GM12878 (cell line): ENCODE measurements around the gene MRM3.

Experiments used
- CHD2 ChIP-seq: IDR thresholded peaks from 2 replicates; pipeline ENCODE4 v1.6.1; 2011; ENCODE audit warnings: low read depth, low read length, improper control_type of control experiment, borderline replicate concordance
- EP300 ChIP-seq, 2 experiments: fragments of 150-350 bp in 1 of 2; IDR thresholded peaks; 2 replicates each; pipeline ENCODE4 v1.6.1; 2011 to 2012; ENCODE audit warnings: low read depth in 2 of 2, low read length in 2 of 2, borderline replicate concordance in 1 of 2, improper control_type of control experiment in 1 of 2, inconsistent platforms in 1 of 2; ENCODE audit not compliant: control insufficient read depth in 1 of 2
- ESRRA ChIP-seq: IDR thresholded peaks from 2 replicates; pipeline ENCODE4 v1.6.1; 2012; ENCODE audit warnings: mild to moderate bottlenecking, low read length, improper control_type of control experiment
- EZH2 ChIP-seq: IDR thresholded peaks from 2 replicates; pipeline ENCODE4 v1.6.1; 2012; ENCODE audit warnings: low read depth, mild to moderate bottlenecking, control low read depth, inconsistent platforms, low read length, borderline replicate concordance; ENCODE audit not compliant: control insufficient read depth
- GABPA ChIP-seq: IDR thresholded peaks from 2 replicates; pipeline ENCODE4 v1.6.1; 2014; ENCODE audit warnings: antibody characterized with exemption, low read depth, mild to moderate bottlenecking, inconsistent platforms
- JUNB ChIP-seq: IDR thresholded peaks from 2 replicates; pipeline ENCODE4 v1.6.1; 2016; ENCODE audit warnings: antibody characterized with exemption, mild to moderate bottlenecking
- MEF2A ChIP-seq: IDR thresholded peaks from 2 replicates; pipeline ENCODE4 v1.6.1; 2011; ENCODE audit warnings: low read depth, mild to moderate bottlenecking, low read length, moderate library complexity; ENCODE audit not compliant: insufficient read depth
- MEF2B ChIP-seq: fragments of 450-650 bp; IDR thresholded peaks from 2 replicates; pipeline ENCODE4 v1.6.1; 2018; ENCODE audit warnings: mild to moderate bottlenecking, moderate library complexity; ENCODE audit not compliant: partially characterized antibody, poor library complexity, severe bottlenecking
- POLR2A ChIP-seq: IDR thresholded peaks from 2 replicates; pipeline ENCODE4 v1.6.1; 2011; ENCODE audit warnings: low read depth, mild to moderate bottlenecking, low read length
- SRF ChIP-seq, 2 experiments: IDR thresholded peaks; 2 replicates each; pipeline ENCODE4 v1.6.1; 2011; ENCODE audit warnings: low read depth in 2 of 2, low read length in 2 of 2, mild to moderate bottlenecking in 1 of 2, moderate library complexity in 1 of 2
- STAT1 ChIP-seq: fragments of 450-650 bp; conservative IDR thresholded peaks from 2 replicates; pipeline ENCODE4 v1.6.1; 2014; ENCODE audit warnings: antibody characterized with exemption, mild to moderate bottlenecking
- TF ChIP-seq, protein P1 (sequence below): IDR thresholded peaks from 2 replicates; pipeline ENCODE4 v1.6.1; 2012; ENCODE audit warnings: mild to moderate bottlenecking, low read depth, low read length
- TF ChIP-seq, protein P2 (sequence below), 3 experiments: IDR thresholded peaks in 2 of 3; conservative IDR thresholded peaks in 1 of 3; 2 replicates each; pipeline ENCODE4 v1.5.1; 2011; ENCODE audit warnings: low read depth in 3 of 3, low read length in 3 of 3, mild to moderate bottlenecking in 3 of 3, control low read depth in 2 of 3, moderate library complexity in 2 of 3, inconsistent platforms in 1 of 3, mixed read lengths in 1 of 3; ENCODE audit not compliant: control insufficient read depth in 2 of 3, insufficient read depth in 1 of 3; ENCODE audit errors: extremely low read depth in 1 of 3
- TF ChIP-seq, protein P3 (sequence below): fragments of 450-650 bp; IDR thresholded peaks from 2 replicates; pipeline ENCODE4 v1.6.1; 2017; ENCODE audit warnings: antibody characterized with exemption, mild to moderate bottlenecking, moderate library complexity

DNA sequence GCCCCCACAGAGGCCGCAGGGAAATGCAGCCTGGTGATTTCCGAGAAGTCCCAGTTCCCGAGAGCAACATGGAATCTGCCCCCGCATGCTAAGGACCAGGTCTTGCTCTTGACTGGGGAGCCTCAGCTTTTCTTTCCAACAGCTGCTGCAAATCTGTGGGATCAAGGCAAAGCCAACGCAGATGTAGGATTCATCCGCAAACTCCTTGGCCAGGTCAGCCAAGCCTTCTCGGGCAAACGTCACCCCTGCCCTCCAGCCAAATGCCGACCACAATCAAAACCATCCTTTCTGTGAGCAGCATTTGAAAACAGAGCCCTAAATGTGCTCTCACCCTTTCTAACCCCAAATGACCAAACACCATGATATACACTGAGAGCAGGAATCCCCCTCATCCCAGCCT lies 54.0 kb downstream of the MRM3 start:
- TF ChIP-seq, protein P1, sequence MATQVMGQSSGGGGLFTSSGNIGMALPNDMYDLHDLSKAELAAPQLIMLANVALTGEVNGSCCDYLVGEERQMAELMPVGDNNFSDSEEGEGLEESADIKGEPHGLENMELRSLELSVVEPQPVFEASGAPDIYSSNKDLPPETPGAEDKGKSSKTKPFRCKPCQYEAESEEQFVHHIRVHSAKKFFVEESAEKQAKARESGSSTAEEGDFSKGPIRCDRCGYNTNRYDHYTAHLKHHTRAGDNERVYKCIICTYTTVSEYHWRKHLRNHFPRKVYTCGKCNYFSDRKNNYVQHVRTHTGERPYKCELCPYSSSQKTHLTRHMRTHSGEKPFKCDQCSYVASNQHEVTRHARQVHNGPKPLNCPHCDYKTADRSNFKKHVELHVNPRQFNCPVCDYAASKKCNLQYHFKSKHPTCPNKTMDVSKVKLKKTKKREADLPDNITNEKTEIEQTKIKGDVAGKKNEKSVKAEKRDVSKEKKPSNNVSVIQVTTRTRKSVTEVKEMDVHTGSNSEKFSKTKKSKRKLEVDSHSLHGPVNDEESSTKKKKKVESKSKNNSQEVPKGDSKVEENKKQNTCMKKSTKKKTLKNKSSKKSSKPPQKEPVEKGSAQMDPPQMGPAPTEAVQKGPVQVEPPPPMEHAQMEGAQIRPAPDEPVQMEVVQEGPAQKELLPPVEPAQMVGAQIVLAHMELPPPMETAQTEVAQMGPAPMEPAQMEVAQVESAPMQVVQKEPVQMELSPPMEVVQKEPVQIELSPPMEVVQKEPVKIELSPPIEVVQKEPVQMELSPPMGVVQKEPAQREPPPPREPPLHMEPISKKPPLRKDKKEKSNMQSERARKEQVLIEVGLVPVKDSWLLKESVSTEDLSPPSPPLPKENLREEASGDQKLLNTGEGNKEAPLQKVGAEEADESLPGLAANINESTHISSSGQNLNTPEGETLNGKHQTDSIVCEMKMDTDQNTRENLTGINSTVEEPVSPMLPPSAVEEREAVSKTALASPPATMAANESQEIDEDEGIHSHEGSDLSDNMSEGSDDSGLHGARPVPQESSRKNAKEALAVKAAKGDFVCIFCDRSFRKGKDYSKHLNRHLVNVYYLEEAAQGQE: no peak
- no peak for TF ChIP-seq SRF (IDR thresholded peaks at IDR 0.05; ENCODE audit: low read depth in 2 of 2, low read length in 2 of 2)
- no peak for TF ChIP-seq STAT1
- no peak for TF ChIP-seq CHD2
- TF ChIP-seq, protein P2, sequence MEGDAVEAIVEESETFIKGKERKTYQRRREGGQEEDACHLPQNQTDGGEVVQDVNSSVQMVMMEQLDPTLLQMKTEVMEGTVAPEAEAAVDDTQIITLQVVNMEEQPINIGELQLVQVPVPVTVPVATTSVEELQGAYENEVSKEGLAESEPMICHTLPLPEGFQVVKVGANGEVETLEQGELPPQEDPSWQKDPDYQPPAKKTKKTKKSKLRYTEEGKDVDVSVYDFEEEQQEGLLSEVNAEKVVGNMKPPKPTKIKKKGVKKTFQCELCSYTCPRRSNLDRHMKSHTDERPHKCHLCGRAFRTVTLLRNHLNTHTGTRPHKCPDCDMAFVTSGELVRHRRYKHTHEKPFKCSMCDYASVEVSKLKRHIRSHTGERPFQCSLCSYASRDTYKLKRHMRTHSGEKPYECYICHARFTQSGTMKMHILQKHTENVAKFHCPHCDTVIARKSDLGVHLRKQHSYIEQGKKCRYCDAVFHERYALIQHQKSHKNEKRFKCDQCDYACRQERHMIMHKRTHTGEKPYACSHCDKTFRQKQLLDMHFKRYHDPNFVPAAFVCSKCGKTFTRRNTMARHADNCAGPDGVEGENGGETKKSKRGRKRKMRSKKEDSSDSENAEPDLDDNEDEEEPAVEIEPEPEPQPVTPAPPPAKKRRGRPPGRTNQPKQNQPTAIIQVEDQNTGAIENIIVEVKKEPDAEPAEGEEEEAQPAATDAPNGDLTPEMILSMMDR (IDR thresholded peaks at IDR 0.05 in 2 of 3, conservative IDR thresholded peaks at IDR 0.05 in 1 of 3; ENCODE audit: control insufficient read depth in 2 of 3, extremely low read depth in 1 of 3, insufficient read depth in 1 of 3, low read depth in 3 of 3, low read length in 3 of 3): no peak
- no peak for TF ChIP-seq POLR2A
- no peak for TF ChIP-seq ESRRA
- TF ChIP-seq JUNB: no peak
- no peak for TF ChIP-seq EP300 (IDR thresholded peaks at IDR 0.05; ENCODE audit: borderline replicate concordance in 1 of 2, control insufficient read depth in 1 of 2, low read depth in 2 of 2, low read length in 2 of 2)
- TF ChIP-seq EZH2: no peak
- no peak for TF ChIP-seq MEF2B
- TF ChIP-seq GABPA: no peak
- TF ChIP-seq, protein P3, sequence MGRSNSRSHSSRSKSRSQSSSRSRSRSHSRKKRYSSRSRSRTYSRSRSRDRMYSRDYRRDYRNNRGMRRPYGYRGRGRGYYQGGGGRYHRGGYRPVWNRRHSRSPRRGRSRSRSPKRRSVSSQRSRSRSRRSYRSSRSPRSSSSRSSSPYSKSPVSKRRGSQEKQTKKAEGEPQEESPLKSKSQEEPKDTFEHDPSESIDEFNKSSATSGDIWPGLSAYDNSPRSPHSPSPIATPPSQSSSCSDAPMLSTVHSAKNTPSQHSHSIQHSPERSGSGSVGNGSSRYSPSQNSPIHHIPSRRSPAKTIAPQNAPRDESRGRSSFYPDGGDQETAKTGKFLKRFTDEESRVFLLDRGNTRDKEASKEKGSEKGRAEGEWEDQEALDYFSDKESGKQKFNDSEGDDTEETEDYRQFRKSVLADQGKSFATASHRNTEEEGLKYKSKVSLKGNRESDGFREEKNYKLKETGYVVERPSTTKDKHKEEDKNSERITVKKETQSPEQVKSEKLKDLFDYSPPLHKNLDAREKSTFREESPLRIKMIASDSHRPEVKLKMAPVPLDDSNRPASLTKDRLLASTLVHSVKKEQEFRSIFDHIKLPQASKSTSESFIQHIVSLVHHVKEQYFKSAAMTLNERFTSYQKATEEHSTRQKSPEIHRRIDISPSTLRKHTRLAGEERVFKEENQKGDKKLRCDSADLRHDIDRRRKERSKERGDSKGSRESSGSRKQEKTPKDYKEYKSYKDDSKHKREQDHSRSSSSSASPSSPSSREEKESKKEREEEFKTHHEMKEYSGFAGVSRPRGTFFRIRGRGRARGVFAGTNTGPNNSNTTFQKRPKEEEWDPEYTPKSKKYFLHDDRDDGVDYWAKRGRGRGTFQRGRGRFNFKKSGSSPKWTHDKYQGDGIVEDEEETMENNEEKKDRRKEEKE: no peak
- no peak for TF ChIP-seq MEF2A
